Left lobe of liver (tissue), 2 donors: ENCODE results near the gene GABRA5. TPM values are rescaled to one million over a fixed set of nuclear protein-coding genes. Genes with fewer than 3 reads are reported as not detected.
A peak's percentile ranks its signal among the peaks of the same experiment; 100 is the strongest.
"Not testable (repeated sequence)": the region's sequence is repeated elsewhere in the genome, so short reads cannot be mapped to it uniquely, and the experiment has no call there.

Source experiments
- ATAC-seq: fragments of 200-7000 bp; cut with Tn5 transposase; one replicate; pipeline ENCODE4 v1.9.1; 2020; ENCODE audit warnings: mild to moderate bottlenecking, moderate library complexity
- DNase-seq: peaks from one replicate; pipeline ENCODE4 v3.0.0-alpha.2; 2020; ENCODE audit warnings: low spot score
- total RNA-seq: library from RNA; stranded (reverse); gene quantifications from one replicate; pipeline ENCODE4 v1.2.1, GENCODE V29; 2021
- donor health status: DM: no; HTN: no; CAD: no; lungs with moderate emphysema.
- donor health status: DM: no; HTN: yes; CAD: no.

Gene GABRA5
- total RNA-seq, 1 donor from 2014 or later, result 0.25 TPM

DNA sequence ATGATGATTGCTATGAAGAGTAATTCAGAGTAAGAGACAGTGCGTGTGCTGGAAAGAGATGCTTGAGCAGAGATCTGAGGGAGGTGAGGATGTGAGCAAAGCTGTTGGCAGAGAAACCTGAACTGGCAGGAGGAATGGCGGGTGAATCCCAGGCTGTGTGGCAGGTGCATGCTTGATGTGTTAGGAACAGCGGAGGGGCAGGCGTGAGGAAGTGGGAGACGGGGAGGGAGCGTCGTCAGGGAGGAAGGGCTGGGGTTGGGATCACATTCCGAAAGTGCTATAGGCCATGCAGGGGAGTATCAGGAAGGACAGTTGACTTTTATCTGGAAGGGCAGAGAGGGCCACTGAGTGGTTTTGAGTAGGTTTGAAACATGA is 8.6 kb downstream of the GABRA5 start:
- no peak for ATAC-seq

DNA sequence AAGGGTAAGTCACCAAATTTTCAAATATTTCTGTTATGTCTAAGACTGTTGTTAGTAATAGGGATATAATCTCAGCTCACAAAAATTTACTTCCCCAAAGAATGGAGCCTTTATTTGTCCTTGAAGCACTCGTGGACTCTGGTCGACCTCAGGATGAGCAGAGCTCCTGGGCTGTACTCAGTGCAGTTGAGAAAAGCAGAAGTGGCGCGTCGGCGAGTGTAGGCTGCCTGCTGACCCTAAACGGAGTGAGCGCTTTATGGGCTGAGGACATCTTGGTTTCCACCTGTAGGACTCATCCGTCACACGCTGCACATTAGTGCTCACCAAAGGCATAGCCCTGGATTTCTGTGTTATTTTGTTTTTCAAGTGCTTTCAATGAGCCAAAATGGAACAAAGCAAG is 11.0 kb downstream of the GABRA5 start:
- no peak for ATAC-seq
- no peak for DNase-seq

More for the DNA sequence above, 8.6 kb downstream of the GABRA5 start:
- no peak for DNase-seq

DNA sequence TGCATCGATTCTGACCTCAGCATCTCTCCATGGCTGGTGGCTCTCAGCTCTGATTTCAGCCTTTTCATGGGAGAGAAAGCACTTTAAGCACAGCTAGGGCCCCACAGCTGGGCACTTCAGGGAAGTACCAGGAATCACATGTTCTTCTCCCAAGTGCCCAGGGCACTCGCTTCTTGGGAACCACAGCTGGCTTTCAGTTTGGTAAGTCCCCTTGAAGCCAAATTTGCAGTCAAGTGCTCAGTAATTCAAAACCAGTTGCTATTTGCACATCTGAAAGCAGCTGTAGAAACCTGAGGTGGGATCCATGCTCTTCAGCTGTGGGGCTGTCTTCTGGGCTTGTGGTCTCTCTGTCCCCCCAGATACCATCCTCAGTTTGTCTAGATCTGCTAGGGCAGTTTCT is 12.8 kb downstream of the GABRA5 start:
- ATAC-seq, result no peak
- no peak for DNase-seq

DNA sequence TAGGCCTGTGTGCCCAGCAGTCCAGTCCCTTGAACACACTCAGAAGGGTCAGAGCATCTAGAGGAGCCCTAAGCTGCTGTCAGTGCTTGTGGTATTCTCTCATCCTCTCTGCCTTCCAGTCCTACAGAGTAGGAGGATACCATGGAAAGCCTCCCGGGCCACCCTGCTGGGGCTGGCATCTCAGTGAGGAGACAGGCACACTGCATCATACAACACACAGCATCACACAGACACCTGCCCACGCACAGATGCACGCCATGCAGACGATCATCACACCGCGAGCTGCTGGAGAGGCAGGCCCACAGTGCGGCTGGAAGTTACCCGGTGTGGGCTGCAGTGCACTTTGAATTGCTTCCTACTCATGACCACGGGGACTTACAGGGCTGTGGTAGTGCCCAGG is 15.2 kb downstream of the GABRA5 start:
- ATAC-seq, result no peak
- DNase-seq, result no peak

DNA sequence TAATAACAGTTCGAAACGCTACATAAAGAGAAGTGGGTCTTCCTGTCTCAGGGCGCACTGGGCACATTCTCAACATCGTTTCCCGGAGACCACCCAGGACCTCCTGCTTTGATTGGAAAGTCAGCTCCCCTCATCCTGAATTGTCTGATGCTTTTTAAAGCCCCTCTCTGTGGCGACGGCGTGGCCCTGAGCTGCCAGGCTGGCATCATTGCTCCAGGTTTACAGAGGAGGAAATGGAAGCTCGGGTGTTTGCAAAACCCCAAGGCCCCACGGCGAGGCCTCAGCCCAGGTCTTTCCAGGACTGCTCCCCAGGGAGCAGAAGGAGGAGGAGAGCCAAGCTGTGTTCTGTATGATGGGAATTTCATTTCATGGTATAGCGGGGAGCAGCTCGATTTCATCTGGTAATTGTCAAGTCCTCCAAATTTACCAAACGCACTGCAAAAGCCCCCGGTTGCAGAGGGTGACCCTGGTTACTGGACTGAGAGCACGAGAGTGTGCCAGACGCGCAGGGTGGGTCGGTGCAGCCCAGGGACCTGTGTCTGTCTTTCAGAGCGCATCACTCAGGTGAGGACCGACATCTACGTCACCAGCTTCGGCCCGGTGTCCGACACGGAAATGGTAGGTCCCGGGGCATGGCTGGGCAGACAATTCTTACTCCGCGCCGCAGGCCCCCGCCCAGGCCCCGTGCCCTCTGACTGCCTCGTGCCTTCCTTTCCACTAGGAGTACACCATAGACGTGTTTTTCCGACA is 15.9 kb downstream of the GABRA5 start:
- DNase-seq (no peak), ATAC-seq (no peak)

DNA sequence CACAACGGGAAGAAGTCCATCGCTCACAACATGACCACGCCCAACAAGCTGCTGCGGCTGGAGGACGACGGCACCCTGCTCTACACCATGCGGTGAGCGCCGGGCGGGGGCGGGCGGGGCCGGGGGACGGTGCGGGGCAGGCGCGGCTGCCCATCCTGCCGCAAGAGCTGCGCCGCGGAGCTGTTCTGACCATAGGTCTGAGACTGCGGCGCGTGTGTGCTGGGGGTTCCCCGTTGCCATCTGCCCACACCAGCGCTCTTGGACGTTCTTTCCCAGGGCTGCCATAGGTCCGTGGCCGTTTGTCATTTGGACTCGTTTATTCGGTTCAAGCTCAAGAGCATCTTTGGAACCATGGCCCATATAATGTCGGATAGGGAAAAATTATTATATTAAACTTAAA is 16.6 kb downstream of the GABRA5 start:
- no peak for DNase-seq
- ATAC-seq, result no peak

DNA sequence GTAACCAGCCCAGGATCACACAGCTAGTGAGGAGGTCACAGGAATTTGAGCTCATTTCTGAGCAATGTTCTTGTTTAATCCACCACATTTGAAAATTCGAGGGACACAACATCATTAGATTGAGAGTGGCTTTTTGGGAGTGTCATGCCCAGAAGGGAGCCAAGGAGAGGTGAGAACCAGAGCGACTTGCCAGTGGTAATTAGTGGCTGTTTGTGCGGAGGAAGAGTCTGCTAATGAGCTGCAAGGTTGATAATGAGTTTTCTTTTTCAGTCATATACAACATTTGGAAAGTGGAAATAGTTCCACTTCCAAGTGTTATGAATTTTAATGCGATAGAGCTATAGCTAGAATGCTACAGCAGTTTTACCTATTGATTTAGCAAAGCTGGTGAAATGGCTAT is 19.7 kb downstream of the GABRA5 start:
- DNase-seq (no peak), ATAC-seq (no peak)

DNA sequence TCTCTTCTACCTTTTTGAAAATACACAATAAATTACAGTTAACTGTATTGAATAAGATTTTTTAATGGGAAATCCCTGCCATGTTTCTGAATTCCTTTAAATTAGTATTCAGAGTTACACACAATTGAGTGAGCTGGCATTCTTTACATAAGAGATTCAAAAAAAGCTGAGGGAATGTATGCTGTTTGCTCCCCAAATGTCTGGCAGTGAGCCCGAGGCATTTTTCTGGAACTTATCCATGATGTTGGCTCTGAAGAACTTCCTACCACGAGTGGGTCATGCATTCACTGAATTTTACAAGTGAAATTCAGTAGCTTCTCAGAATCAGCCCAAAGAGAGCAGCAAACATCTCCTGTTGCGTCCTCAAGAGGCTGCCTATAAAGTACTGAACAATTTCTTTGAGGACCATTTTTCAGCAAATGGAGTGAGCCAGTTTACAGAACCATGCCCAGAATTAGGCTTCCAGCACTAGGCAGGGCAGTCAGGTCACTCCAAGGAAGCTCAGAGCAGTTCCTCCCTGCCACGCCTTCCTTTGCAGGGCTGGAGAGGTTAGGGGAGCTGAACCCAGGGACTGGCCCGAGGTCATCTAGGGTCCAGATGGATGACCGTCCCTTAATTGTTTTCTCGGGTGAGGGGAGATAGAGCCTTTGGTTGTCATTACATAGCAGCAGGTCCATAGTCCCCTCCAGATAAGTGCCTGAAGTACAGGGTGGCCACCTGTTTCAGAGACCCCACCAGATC is 21.2 kb downstream of the GABRA5 start:
- no peak for ATAC-seq
- DNase-seq, result no peak

DNA sequence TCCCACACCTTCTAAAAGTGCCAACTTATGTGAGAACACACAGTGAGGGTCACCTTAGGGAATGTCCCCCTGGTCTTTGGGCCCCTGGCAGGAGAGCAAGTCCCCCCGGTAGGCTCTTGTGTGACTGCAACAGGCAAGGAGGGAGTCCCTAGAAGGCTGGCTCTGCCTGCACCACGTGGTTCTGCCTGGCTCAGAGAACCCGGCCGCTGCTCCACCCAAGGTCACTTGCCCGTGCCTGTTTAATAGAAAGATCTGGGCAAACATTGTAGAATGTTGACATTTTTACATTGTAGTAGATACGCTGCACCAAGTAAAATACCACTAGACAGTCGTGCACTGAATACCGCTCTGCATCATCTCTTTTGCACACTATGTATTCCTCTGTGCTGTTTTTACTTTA is 21.9 kb downstream of the GABRA5 start:
- ATAC-seq, result peak; percentile 23
- DNase-seq, result no peak

DNA sequence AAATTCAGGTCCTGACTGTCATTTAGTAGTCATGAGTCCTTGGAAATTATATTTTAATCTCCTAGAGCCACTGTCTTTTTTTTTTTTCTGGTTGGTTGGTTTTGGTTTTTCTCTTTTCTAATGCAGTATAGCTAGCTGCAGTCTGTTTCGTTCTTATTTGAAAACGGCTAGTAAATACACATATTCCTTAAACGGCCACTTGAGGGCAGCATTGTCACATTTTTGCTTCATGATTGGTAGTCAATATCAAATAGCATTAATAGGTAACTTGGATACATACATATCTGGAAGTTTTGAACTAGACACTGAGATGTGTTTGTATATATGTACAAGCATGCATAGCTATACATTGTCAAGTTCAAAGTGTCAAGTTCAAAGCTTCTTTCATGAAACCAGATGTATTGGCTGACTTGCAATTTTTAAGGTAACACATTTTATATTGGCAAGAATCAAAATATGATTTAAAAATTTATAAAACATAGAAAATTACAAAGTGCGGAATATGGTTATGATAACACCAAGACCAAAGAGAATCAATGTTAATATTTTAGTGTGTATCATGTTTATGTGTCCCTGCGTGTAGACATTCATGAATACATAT is 22.5 kb downstream of the GABRA5 start:
- DNase-seq (peak; percentile 55), ATAC-seq (peak; percentile 79)

DNA sequence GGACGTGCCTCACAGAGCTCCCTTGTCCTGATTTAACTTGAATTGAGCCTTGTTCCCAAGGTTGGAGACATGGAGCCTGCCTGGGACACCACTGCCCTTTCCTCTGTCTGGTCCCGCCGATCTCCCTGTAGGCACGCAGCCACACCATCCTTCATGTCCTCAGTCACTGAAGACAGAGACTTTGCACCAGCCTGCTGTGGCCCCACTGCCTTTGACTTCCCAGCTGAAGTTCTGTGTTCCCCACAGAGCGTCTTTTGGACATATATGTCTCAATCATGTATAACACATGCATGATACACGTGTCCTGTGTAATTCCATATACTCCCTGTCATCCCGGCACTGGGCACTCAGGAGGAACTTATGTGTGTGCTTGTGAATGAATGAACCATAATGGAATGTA is 23.6 kb downstream of the GABRA5 start:
- ATAC-seq (no peak), DNase-seq (no peak)

DNA sequence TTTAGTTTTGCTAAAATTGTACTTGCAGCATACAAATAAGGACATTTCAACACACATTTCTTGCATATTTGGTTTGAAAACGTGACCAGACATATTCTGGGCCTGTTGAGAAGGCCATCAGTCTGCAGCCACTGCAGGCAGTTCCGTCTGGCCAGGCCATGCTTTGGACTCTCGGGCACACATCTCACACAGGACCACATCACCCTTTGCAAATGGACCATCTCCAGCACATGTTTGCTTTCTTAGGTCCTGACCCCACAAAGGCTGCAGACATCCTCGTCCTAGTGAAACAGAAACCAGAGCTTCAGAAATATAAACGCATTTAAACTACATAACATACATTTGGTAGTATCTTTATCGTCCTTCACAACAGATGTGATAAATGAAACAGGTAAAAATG is 24.1 kb downstream of the GABRA5 start:
- DNase-seq (no peak), ATAC-seq (no peak)

DNA sequence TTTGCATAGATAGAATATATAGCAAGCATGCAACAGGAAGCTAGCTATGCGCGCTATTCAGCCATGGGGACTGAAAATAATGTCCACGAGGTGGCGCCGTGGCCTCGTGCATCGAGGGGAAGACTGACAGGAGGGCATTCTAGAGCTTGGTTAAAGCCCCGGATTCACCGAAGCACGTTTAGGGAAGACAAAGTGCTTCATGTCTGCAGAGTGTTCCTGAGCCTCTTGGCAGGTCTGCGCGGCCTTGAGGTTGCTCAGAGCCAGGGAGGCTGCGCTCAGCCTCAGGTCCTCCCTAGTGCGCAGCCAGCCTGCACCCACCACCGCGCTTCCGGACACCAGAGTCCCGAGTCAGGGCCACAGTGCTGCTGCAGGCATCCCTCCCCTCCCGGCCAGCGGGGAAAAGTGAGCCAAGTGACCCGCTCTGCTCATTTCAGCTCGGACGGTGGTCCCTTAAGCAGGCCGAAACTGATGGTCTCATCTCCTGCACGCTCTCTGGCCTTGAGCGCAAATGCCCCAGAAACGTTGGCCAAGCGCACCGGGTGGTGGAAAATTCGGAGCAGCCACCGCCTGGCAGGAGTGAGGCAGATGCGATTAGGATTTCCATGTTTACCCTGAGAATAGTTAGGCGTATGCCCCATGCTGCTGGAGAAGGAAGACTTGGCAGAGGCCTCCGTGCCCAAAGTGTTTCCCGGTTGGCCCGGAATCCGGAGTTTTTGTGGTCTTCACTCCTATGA is 24.8 kb downstream of the GABRA5 start:
- peak; percentile 75 for ATAC-seq
- DNase-seq, result peak; percentile 53

DNA sequence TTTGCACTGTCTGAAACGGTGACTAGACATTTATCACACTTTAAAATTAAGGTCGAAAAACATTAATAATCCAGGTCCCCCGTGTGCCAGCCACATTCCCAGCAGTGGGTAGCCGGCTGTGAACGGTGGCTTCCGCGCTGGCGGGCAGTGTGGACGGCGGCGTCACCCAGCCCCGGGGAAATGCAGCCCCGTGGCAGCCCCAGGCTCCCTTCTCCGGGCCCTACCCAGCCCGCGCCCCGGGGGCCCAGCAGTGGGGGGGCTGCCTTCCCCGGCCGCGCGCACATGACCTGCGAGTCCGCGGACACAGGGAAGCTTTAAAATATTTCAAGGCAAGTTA is 25.3 kb downstream of the GABRA5 start:
- DNase-seq (no peak), ATAC-seq (no peak)

DNA sequence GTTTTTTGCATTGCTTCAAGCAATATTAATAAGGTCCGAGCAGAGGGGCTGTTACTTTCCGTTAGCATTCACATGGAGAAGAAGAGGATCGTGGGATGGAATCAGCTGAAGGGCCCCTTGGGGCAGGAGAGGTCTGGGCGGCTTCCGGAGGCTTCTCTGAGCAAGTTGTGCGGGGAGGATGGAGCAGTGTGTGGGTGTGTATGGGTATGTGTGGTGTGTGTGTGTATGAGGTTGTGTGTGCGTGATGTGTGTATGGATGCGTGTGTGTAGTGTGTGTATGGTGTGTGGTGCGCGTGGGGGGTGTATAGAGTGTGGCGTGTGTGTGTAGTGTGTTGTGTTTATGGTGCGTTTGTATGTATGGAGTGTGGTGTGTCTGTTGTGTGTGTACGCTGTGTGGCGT is 25.8 kb downstream of the GABRA5 start:
- DNase-seq (no peak), ATAC-seq (no peak)

DNA sequence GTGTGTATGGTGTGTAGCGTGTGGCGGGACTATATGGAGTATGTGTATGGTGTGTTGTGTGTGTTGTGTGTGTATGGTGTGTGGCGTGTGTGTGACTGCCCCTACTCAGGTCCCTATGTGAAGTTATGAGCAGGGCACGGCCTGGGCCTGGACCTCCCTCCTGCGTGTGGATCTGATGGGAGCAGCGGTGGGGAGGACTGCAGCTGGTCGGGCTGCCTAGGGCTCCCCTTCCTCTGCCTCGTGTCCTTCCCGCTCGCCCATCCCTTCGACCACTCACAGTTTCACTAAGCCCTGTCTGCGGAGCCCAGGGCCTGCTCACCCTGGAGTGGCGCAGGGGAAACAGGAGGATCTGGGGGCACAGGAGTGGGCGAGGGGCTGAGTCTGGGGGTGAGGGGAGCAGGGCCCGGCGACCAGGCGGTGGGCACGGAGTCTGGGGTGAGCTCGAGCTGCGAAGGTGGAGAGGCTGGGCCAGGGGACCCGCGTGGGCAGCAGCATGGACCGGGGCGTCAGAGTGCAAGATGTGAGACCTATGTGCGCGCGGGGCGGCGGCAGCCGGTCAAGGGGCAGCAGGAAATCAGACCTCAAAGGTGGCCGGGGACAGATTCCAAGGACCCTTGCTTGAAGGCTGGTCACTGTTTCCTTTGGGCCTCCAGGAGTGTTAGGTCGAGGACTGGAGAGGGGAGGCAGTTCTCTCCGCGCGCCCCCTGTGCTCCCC is 26.6 kb downstream of the GABRA5 start:
- no peak for ATAC-seq
- DNase-seq, result no peak

DNA sequence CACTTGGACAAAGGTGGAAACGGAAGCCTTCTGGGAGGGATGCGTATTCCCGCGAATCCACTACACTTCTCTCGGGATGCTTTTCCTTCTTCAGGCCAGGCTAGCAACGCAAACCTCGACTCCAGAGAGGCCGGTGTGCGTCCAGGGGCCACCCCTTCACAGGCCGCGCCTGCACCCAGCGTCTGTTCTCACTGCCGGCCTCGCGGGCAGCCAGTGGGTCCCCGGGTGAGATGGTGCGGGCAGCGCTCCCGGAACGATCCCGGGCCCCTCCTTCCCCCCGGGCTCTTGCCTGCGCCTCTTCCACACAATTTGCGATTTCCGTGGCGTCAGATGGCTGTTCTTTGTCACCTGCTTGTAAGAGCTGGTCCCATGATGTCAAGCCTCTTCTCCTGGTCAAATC is 27.3 kb downstream of the GABRA5 start:
- ATAC-seq (no peak), DNase-seq (no peak)

DNA sequence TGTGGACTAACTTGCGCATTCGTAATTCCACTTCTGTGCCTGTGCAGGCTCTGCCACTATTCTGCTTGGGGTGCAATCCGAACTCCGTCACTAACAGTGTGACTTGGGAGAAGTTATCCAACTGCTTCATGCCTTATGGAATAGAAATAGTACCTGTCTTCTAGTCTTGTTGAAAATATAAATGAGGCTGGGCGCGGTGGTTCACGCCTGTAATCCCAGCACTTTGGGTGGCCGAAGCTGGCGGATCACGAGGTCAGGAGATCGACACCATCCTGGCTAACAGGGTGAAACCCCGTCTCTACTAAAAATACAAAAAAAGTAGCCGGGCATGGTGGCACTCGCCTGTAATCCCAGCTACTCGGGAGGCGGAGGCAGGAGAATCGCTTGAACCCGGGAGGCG is 28.5 kb downstream of the GABRA5 start:
- not testable (repeated sequence) for DNase-seq, ATAC-seq

DNA sequence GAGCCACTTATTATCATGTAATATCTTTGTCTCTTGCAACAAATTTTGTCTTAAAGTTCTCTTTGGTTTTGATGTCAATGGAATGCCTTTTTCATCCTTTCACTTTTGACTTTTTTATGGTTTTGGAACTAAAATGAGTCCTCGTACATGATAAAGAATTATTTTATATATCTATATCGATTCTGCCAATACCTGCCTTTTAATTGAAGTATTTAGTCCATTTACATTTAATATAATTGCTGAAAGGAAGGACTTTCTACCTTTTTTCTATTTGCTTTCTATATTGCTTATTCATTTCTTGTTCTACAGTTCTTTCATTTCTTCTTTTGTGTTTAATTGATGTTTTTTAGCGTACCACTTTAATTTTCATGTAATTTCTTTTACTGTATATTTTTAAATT is 32.8 kb downstream of the GABRA5 start:
- ATAC-seq, result no peak
- no peak for DNase-seq

DNA sequence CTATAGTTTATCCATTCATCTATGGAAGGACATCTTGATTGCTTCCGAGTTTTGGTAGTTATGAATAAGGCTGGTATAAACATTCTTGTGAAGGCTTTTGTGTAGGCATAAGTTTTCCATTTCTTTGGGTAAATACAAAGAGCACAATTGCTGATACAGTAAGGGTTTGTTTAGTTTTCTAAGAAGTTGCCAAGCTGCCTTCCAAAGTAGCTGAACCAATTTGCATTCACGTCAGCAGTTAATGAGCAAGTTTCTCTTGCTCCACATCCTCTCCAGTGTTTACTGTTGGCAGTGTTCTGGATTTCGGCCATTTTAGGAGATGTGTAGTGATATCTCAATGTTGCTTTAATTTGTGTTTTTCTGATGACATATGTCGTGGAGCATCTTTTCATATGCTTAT is 34.2 kb downstream of the GABRA5 start:
- DNase-seq (no peak), ATAC-seq (no peak)

DNA sequence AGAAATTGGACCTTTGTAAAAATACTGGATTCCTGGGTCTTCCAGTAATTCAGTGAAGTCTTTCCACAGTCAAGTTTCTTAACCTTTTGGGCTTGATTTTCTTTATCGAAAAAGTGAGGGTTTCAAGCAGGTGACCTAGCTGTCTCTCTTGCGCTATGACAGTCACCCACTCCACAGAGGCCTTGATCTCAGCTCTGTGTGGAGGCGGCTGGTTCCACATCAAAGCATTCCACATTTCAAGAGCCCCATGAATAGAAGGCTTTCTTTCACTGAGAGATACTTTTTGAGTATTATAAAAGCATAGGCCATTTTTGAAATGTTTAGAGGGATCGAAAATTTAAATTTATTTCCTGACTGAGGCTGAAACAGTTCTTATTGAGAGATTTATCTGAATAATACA is 43.9 kb downstream of the GABRA5 start:
- ATAC-seq, result no peak
- no peak for DNase-seq
